ENCODE data around the gene BOC. TPM values are rescaled to one million over a fixed set of nuclear protein-coding genes. Genes with fewer than 3 reads are reported as not detected.

The BOC gene
- total and polyA plus RNA-seq, 2 of the 4 experiments (the other 2 are of a cell fraction): 6.8 to 15.2 TPM

- Histone ChIP-seq H3K56ac (ENCODE audit: extremely low read depth, insufficient read depth, low read length) (no peak overlapping the region), H3K9me3 (ENCODE audit: control insufficient read depth, insufficient read depth, low read length) (no peaks in the 10 kb centered on the region), H4K91ac (ENCODE audit: insufficient read depth, low read depth, low read length) (no peak overlapping the region), H3K4me1 (ENCODE audit: control insufficient read depth, insufficient read depth, low read length) (peaks cover 11% of the 10 kb centered on the region; the same call in 1 of the 2 replicates), H2BK15ac (ENCODE audit: low read depth, low read length) (no peak overlapping the region), H4K8ac (ENCODE audit: low read depth in 2 of 2, low read length in 2 of 2) (no peak overlapping the region), H3K79me1 (ENCODE audit: low read depth in 1 of 2, low read length in 2 of 2) (no peaks in the 10 kb centered on the region), H3K4ac (ENCODE audit: low read depth, low read length) (no peak overlapping the region), H2BK20ac (ENCODE audit: low read depth, low read length) (no peak overlapping the region), H3K9me1 (ENCODE audit: insufficient read depth, low read length) (0 out of 2 replicates have a peak, but pooled peaks cover 2% of the 10 kb centered on the region), H2AK5ac (ENCODE audit: low read depth, low read length) (no peak overlapping the region), H2BK5ac (ENCODE audit: low read depth, low read length, poor library complexity, severe bottlenecking) (no peak overlapping the region), H3K4me3 (ENCODE audit: insufficient read depth, low read depth, low read length) (no peak overlapping the region), H3K14ac (replicated peaks; ENCODE audit: low read depth, low read length) (no peak overlapping the region), H4K20me1 (ENCODE audit: insufficient read depth, low read length) (no peaks in the 10 kb centered on the region), H3K27me3 (ENCODE audit: control insufficient read depth, insufficient read depth, low read length) (peaks cover 5% of the 10 kb centered on the region), H3K27ac (ENCODE audit: insufficient read depth, low read length) (no peak overlapping the region), H3K9ac (ENCODE audit: low read depth, low read length) (no peak overlapping the region), H2AK9ac (replicated peaks; ENCODE audit: low read depth, low read length, poor library complexity) (no peak overlapping the region), H4K5ac (ENCODE audit: low read depth, low read length) (no peak overlapping the region), H3K23ac (ENCODE audit: low read depth, low read length) (no peak overlapping the region), H3K18ac (ENCODE audit: low read depth, low read length) (no peak overlapping the region), H3K4me2 (ENCODE audit: low read depth, low read length) (no peak overlapping the region), H3K36me3 (ENCODE audit: control insufficient read depth, insufficient read depth, low read length) (peaks cover 55% of the 10 kb centered on the region), H2BK120ac (ENCODE audit: low read depth, low read length) (no peak overlapping the region), H2AFZ (replicated peaks; ENCODE audit: low read length, poor library complexity) (no peak overlapping the region)
- no peak for ATAC-seq (ENCODE audit: low read depth)
- intact Hi-C loops (cut with micrococcal nuclease): no loop called here
- ChIA-PET POLR2A (ENCODE audit: unreplicated experiment) (no interaction called here), CTCF (no interaction called here)
- dilution Hi-C loops (cut with HindIII; ENCODE audit: low sequenced_read_pairs, unreplicated experiment): no loop called here
- in situ Hi-C loops (cut with MboI; ENCODE audit: low sequenced_read_pairs): loop anchor here (25.0 kb wide), 1 partner anchor 642 kb away; the partner anchor contains the start of gene CCDC80
- no TSS peak for BruUV-seq (replicated peaks)
- DNase-seq: no peak
- WGBS, 2 experiments (ENCODE audit: extremely low coverage in 2 of 2, insufficient read length in 1 of 2): 92% methylated on average over 15 of the region's 17 CpGs; no CpG with 5 or more reads in 1 of the 2 experiments
- TF ChIP-seq SMC3 (IDR thresholded peaks at IDR 0.05; ENCODE audit: low read depth, low read length) (no peak), RFX5 (IDR thresholded peaks at IDR 0.05; ENCODE audit: low read depth, low read length) (no peak), MXI1 (IDR thresholded peaks at IDR 0.05; ENCODE audit: borderline replicate concordance, low read depth, low read length) (no peak), BHLHE40 (IDR thresholded peaks at IDR 0.05; ENCODE audit: low read depth, low read length) (no peak), ELK1 (IDR thresholded peaks at IDR 0.05; ENCODE audit: borderline replicate concordance, low read depth, low read length) (no peak), CTCF (conservative IDR thresholded peaks at IDR 0.05; ENCODE audit: low read depth, low read length) (no peak), RAD21 (IDR thresholded peaks at IDR 0.05; ENCODE audit: low read length) (no peak), CEBPB (IDR thresholded peaks at IDR 0.05; ENCODE audit: low read depth, low read length) (no peak)
These were observed 68.3 kb downstream of the BOC start for GRCh38 chr3:113279686-113280085.
